OCI-LY3 (cell line): ENCODE results near the gene BCL2L14.

Experiments
- CTCF ChIP-seq: fragments of 200-600, 300-600 bp; sonication (generic); IDR thresholded peaks from 2 replicates; pipeline ENCODE4 v1.5.1; 2014; ENCODE audit warnings: antibody characterized with exemption, low read length, low read depth
- EZH2phosphoT487 ChIP-seq: fragments of 200-600 bp; shearing (Covaris generic); IDR thresholded peaks from 2 replicates; pipeline ENCODE4 v1.6.1; 2018; ENCODE audit warnings: antibody characterized with exemption, mixed run types, low read depth

- no peak for TF ChIP-seq CTCF
- no peak for TF ChIP-seq EZH2phosphoT487
These were observed 19.1 kb upstream of the BCL2L14 start for GRCh38 chr12:12051668-12052067.
